KMS-11 (cell line): ENCODE results near the gene COX7A1.

Experiments used
- H2AFZ ChIP-seq: fragments of 200-600 bp; sonication (generic); 2 replicates; pipeline ENCODE4 v1.6.1; 2016; ENCODE audit warnings: antibody characterized with exemption, mixed run types, low read depth
- H3K27ac ChIP-seq: fragments of 200-600 bp; sonication (generic); 2 replicates; pipeline ENCODE4 v1.6.1; 2016; ENCODE audit warnings: mild to moderate bottlenecking, mixed run types
- H3K27me3 ChIP-seq: fragments of 200-600 bp; sonication (generic); 2 replicates; pipeline ENCODE4 v1.6.1; 2017; ENCODE audit warnings: mild to moderate bottlenecking, low read depth, mixed run types, moderate library complexity; ENCODE audit not compliant: insufficient read depth
- H3K36me3 ChIP-seq: fragments of 200-600 bp; sonication (generic); 2 replicates; pipeline ENCODE4 v1.6.1; 2017; ENCODE audit warnings: mild to moderate bottlenecking, mixed run types; ENCODE audit not compliant: insufficient read depth
- H3K4me1 ChIP-seq: fragments of 200-600 bp; sonication (generic); 2 replicates; pipeline ENCODE4 v1.6.1; 2016; ENCODE audit warnings: mild to moderate bottlenecking, low read depth, mixed run types; ENCODE audit not compliant: poor library complexity, severe bottlenecking
- H3K4me2 ChIP-seq: fragments of 200-600 bp; sonication (generic); 2 replicates; pipeline ENCODE4 v1.7.0; 2016; ENCODE audit warnings: mild to moderate bottlenecking, mixed run types
- H3K4me3 ChIP-seq: fragments of 200-600 bp; sonication (generic); IDR thresholded peaks from 2 replicates; pipeline ENCODE4 v1.6.1; 2017; ENCODE audit warnings: low read depth, low read length, mixed read lengths; ENCODE audit not compliant: insufficient read depth
- H3K79me2 ChIP-seq: fragments of 200-600 bp; sonication (generic); 2 replicates; pipeline ENCODE4 v1.6.1; 2016; ENCODE audit warnings: low read depth, mixed run types; ENCODE audit not compliant: insufficient read depth
- H3K9ac ChIP-seq: fragments of 200-600 bp; sonication (generic); 2 replicates; pipeline ENCODE4 v1.6.1; 2016; ENCODE audit warnings: mild to moderate bottlenecking, mixed run types
- H4K20me1 ChIP-seq: fragments of 200-600 bp; sonication (generic); 2 replicates; pipeline ENCODE4 v1.6.1; 2016; ENCODE audit warnings: mild to moderate bottlenecking, mixed run types; ENCODE audit not compliant: insufficient read depth
- TF ChIP-seq, protein P1 (sequence below): fragments of 200-600 bp; sonication (generic); conservative IDR thresholded peaks from 2 replicates; pipeline ENCODE4 v1.6.1; 2017; ENCODE audit warnings: low read depth, mild to moderate bottlenecking, antibody characterized with exemption, low read length, moderate library complexity, mixed read lengths

The COX7A1 gene

DNA sequence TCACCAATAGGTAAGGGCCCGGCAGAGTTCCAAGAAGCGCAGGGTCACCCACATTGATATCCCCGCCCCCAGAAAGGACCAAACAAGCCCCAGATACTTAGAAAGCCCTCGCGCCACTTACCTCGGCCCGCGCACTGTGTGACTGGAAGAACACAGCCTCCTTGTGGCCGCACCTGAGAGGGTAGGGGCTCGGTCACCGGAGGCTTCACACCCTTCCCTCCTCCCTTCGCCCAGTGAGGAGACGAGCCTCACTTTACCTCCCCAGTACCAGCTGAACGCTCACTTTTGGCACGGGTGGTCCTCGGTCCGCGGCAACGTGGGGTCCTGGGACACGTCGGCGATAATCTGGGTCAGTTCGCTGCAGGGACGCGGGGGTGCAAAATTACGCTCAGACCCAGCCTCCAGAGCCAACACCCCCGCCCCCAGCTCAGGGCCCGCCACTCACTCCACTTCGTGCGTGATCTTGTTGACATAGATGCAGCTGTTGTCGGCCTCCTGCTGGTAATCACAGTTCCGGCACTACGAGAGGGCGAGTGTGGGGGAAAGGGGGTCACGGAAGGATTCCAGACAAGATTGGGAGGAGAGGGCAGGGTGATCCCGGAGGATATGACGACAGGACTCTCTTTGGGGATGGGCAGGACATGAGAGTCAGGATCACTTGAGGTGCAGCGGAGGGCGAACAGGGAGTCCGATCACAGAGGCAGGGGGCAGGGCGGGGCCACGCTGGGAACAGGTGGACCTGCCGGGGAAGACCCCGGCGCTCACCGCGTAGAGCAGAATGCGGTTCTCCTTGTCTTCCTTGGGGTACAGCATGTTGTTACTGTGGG lies 38.1 kb downstream of the COX7A1 start:
- Histone ChIP-seq H3K4me1 (peaks cover 12% of the 10 kb centered on the region), H3K27me3 (no peaks in the 10 kb centered on the region), H3K9ac (peak overlapping the region; percentile 65), H4K20me1 (no peaks in the 10 kb centered on the region), H3K27ac (peak overlapping the region; percentile 67), H3K4me2 (peak overlapping the region; percentile 75), H3K79me2 (no peaks in the 10 kb centered on the region; the same call in 1 of the 2 replicates), H3K4me3 (no peak overlapping the region), H2AFZ (peak overlapping the region; percentile 86), H3K36me3 (peaks cover 3% of the 10 kb centered on the region; the same call in 1 of the 2 replicates)
- TF ChIP-seq, protein P1, sequence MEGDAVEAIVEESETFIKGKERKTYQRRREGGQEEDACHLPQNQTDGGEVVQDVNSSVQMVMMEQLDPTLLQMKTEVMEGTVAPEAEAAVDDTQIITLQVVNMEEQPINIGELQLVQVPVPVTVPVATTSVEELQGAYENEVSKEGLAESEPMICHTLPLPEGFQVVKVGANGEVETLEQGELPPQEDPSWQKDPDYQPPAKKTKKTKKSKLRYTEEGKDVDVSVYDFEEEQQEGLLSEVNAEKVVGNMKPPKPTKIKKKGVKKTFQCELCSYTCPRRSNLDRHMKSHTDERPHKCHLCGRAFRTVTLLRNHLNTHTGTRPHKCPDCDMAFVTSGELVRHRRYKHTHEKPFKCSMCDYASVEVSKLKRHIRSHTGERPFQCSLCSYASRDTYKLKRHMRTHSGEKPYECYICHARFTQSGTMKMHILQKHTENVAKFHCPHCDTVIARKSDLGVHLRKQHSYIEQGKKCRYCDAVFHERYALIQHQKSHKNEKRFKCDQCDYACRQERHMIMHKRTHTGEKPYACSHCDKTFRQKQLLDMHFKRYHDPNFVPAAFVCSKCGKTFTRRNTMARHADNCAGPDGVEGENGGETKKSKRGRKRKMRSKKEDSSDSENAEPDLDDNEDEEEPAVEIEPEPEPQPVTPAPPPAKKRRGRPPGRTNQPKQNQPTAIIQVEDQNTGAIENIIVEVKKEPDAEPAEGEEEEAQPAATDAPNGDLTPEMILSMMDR = no peak

DNA sequence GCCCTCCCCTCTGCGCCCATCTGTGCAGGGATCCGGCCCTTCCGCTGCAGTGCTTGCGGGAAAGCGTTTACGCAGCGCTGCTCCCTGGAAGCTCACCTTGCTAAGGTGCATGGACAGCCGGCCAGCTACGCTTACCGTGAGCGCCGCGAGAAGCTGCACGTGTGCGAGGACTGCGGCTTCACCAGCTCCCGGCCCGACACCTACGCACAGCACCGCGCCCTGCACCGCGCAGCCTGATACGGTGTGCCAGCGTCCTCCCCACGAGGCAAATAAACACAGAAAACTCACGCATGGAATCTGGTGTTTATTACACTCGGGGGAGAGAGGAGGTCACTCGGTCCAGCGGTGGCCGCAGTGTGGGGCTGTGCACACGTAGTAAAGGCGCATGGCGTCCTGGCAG lies 38.8 kb downstream of the COX7A1 start:
- H3K9ac ChIP-seq = peak overlapping the region; percentile 65; the same call in 1 of the 2 replicates
- H3K4me1 ChIP-seq = peaks cover 12% of the 10 kb centered on the region
- peaks cover 3% of the 10 kb centered on the region; the same call in 1 of the 2 replicates for H3K36me3 ChIP-seq
- H3K27ac ChIP-seq = no peak overlapping the region
- H3K4me2 ChIP-seq = peak overlapping the region; percentile 75
- H3K27me3 ChIP-seq = no peaks in the 10 kb centered on the region
- H3K79me2 ChIP-seq = no peaks in the 10 kb centered on the region; the same call in 1 of the 2 replicates
- H4K20me1 ChIP-seq = no peaks in the 10 kb centered on the region
- TF ChIP-seq, protein P1 = no peak
- no peak overlapping the region for H3K4me3 ChIP-seq
- no peak overlapping the region for H2AFZ ChIP-seq

DNA sequence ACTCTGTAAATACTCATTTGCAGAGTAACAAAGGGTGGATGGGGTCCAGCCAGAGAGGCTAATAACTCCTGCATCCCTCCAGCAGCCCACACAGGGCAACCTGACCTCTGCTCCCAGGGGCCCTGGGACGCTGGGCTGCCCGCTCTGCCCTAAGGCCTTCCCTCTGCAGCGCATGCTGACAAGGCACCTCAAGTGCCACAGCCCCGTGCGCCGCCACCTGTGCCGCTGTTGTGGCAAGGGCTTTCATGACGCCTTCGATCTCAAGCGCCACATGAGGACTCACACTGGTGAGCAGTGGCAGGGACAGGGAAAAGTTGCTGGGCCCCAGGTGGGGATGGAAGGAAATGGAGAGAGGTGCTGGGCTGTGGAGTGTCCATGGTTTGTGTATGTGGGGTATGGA lies 39.6 kb downstream of the COX7A1 start:
- Histone ChIP-seq H3K9ac (no peak overlapping the region), H3K36me3 (peaks cover 3% of the 10 kb centered on the region; the same call in 1 of the 2 replicates), H3K4me2 (no peak overlapping the region), H2AFZ (no peak overlapping the region), H3K4me3 (no peak overlapping the region), H4K20me1 (no peaks in the 10 kb centered on the region), H3K27me3 (no peaks in the 10 kb centered on the region), H3K79me2 (no peaks in the 10 kb centered on the region; the same call in 1 of the 2 replicates), H3K4me1 (peaks cover 12% of the 10 kb centered on the region), H3K27ac (no peak overlapping the region)
- TF ChIP-seq, protein P1 = no peak

DNA sequence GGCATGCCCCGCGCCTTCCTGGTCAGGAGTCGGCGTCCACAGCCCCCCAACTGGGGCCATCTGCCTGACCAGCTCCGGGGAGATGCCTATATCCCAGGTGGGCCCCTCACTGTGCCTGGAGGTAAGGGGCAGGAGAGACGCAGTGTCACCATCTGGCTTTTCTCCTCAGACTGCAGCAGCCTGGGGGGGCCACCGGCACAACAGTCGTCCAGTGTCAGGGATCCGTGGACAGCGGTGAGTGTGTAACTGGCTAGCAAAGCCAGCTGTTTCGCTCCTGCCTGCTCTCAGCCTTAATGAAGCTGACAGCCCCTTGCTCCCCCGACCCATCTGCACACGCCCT lies 41.1 kb downstream of the COX7A1 start:
- no peak overlapping the region for H3K9ac ChIP-seq

More for the DNA sequence above, 41.1 kb downstream of the COX7A1 start:
- TF ChIP-seq, protein P1 = no peak
- Histone ChIP-seq H3K4me3 (no peak overlapping the region), H3K4me2 (no peak overlapping the region), H3K27me3 (no peaks in the 10 kb centered on the region), H4K20me1 (no peaks in the 10 kb centered on the region), H2AFZ (no peak overlapping the region), H3K27ac (no peak overlapping the region), H3K79me2 (no peaks in the 10 kb centered on the region; the same call in 1 of the 2 replicates), H3K4me1 (peaks cover 8% of the 10 kb centered on the region), H3K36me3 (no peaks in the 10 kb centered on the region)
